Stimulated activated CD4-positive, alpha-beta T cell treated with anti-CD3 and anti-CD28 coated beads, Interleukin-4, amount 100 ng/mL, for 24 hours (primary cell): ENCODE data around the gene NMT2.
A peak's percentile ranks its signal among the peaks of the same experiment; 100 is the strongest.

ENCODE experiments used
- DNase-seq: peaks from one replicate; pipeline ENCODE4 v3.0.0-alpha.2; 2020

Gene NMT2

GRCh38 chr10:15088428-15089261 is 79.8 kb downstream of the NMT2 start, which contains the start of gene ACBD7:
Gene ACBD7 (minus strand): TSS chr10:15088776. CDS start chr10:15088728, 48 bp downstream.
- DNase-seq, result peak; percentile 80

GRCh38 chr10:15084502-15084922 is 84.0 kb downstream of the NMT2 start:
- DNase-seq, result no peak

GRCh38 chr10:15083674-15084501 is 84.6 kb downstream of the NMT2 start:
- no peak for DNase-seq

DNA sequence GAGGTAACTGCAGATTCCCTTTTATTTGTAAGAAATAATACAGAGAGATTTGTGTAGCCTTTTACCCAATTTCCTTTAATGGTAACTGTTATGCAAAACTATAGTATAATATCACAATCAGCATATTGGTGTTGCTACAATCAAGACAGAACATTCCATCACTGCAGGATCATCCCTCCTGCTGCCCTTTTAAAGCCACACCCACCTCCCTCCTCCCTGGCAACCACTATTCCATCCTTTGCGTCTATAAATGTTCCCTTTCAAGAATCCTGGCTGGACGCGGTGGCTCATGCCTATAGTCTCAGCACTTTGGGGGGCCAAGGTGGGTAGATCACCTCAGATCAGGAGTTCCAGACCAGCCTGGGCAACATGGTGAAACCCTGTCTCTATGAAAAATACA is 93.1 kb downstream of the NMT2 start:
- DNase-seq, result no peak

- no peak for DNase-seq
Measured at GRCh38 chr10:15072358-15072757, 96.1 kb downstream of the NMT2 start.

DNA sequence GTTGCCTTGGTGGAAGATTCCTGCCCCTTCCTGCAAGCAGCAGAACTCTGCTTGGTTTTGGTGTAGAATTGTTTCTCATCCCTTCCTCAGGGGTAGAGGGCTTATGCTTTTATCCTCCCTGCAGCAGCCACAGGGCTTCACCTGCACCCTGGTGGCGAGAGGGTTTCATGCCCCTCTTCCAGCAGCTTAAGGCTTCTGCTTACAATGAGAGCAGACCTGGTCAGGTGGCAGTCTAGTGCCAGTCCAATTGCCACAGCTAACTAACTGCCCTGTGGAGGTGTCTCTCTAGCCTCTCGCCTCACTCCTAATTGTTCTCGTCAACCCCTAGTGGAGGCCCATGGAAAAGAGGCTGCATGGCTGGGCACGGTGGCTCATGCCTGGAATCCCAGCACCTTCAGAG is 99.3 kb downstream of the NMT2 start:
- no peak for DNase-seq

GRCh38 chr10:15068802-15069201 is 99.7 kb downstream of the NMT2 start:
- DNase-seq, result no peak

DNA sequence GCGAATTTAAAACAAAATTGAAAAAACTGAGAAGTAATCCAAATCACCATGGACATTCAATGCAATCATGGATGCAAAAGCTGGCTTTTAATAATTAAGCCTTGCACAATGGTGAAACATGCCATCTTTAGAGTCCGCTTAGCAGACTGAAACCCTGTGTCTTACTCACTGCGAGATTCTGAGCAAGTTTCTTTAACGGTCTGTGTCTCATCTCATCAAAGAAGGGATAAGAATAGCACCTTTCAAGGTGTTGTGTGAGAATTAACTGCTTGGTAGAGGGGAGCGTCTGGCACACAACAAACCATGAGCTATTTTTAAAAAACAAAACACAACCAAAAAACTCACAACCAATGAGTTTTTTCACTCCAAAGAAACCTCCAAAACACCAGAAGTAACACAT is 101.3 kb downstream of the NMT2 start:
- DNase-seq, result no peak

DNA sequence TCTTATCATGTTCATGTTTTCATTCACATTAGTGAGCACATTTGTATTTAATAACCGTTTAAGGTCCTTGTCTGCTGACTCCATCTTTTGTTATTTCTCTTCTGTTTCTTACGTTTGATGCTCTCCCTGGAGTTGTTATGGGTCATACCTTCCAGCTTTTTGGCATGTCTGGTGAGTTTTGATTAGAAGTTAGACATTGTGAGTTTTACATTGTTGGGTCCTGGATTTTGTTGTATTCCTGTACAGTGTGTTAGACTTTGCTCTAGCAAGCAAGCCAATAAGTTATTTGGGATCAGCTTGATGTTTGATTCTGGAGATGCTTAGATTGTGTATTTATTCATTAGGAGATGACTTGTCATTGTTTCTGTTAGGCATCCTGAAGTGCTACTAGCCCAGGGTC is 107.9 kb downstream of the NMT2 start:
- DNase-seq, result no peak

DNA sequence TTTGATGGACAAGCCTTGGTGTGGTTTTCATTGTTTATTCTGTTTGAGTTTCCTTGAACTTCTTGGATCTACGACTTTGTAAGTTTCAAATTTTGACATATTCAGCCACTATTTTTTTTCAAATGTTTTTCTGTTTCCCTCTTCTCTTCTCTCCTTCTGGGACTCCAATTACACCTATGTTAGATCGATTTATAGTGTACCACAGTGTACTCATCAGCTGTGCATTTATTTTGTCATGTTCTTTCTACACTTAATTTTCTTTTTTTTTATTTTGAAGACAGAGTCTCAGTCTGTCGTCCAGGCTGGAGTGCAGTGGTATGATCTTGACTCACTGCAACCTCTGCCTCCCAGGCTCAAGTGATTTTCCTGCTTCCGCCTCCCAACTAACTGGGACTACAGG is 108.6 kb downstream of the NMT2 start:
- DNase-seq, result no peak

GRCh38 chr10:15058689-15059088 is 109.8 kb downstream of the NMT2 start:
- DNase-seq, result no peak
